LNCaP clone FGC (cell line): Measurements from ENCODE around the gene UBXN2A.

Source experiments
- DNase-seq: peaks from one replicate; pipeline ENCODE4 v3.0.0-alpha.2; 2011; ENCODE audit warnings: low read depth
- H3K4me3 ChIP-seq: 2 replicates; pipeline ENCODE4 v1.5.1; 2011; ENCODE audit warnings: mild to moderate bottlenecking, low read depth, low read length, control low read depth
- TF ChIP-seq, protein P1 (sequence below): IDR thresholded peaks from 2 replicates; pipeline ENCODE4 v1.5.1; 2012; ENCODE audit warnings: mild to moderate bottlenecking; ENCODE audit not compliant: control insufficient read depth, insufficient read depth; ENCODE audit errors: extremely low read depth

UBXN2A gene, protein sequence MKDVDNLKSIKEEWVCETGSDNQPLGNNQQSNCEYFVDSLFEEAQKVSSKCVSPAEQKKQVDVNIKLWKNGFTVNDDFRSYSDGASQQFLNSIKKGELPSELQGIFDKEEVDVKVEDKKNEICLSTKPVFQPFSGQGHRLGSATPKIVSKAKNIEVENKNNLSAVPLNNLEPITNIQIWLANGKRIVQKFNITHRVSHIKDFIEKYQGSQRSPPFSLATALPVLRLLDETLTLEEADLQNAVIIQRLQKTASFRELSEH

DNA sequence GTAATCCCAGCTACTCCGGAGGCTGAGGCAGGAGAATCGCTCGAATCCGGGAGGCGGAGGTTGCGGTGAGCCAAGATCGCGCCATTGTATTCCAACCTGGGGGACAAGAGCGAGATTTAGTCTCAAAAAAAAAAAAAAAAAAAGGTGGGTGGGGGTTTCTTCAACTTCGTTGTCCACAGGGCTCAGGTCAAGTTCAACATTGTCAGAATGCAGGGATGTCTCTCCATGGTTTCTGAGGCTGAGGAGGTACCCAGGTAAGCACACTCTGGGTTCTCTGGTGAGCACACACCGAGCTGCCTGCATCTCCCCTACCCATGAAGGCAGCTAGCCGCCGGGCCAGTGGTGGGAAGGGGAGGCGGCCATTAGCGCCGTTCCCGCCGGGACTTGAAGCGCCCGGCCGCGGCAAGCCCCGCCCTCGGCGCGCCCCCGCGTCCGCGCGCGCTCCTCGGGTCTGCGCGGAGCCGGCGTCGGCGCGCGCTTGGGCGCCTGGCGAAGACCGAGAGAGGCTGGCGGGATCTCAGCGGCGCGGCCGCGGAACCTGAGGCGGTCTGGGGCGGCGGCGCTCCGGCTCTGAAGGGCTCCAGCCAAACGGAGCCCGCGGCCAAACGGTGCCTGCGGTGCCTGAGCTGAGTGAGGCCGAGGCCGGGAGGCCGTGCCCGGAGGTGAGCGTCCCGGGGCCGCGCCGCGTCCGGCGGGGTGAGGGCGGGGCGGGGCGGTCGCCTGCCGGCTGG lies at the start of gene UBXN2A:
Gene UBXN2A (plus strand): TSS at position 477 of the 731 bp plus-strand sequence. CDS start 17,852 bp downstream, outside the sequence.
- DNase-seq, result no peak
- TF ChIP-seq, protein P1, sequence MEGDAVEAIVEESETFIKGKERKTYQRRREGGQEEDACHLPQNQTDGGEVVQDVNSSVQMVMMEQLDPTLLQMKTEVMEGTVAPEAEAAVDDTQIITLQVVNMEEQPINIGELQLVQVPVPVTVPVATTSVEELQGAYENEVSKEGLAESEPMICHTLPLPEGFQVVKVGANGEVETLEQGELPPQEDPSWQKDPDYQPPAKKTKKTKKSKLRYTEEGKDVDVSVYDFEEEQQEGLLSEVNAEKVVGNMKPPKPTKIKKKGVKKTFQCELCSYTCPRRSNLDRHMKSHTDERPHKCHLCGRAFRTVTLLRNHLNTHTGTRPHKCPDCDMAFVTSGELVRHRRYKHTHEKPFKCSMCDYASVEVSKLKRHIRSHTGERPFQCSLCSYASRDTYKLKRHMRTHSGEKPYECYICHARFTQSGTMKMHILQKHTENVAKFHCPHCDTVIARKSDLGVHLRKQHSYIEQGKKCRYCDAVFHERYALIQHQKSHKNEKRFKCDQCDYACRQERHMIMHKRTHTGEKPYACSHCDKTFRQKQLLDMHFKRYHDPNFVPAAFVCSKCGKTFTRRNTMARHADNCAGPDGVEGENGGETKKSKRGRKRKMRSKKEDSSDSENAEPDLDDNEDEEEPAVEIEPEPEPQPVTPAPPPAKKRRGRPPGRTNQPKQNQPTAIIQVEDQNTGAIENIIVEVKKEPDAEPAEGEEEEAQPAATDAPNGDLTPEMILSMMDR, result no peak
- peak within 1 kb of the TSS; percentile 57 for H3K4me3 ChIP-seq

DNA sequence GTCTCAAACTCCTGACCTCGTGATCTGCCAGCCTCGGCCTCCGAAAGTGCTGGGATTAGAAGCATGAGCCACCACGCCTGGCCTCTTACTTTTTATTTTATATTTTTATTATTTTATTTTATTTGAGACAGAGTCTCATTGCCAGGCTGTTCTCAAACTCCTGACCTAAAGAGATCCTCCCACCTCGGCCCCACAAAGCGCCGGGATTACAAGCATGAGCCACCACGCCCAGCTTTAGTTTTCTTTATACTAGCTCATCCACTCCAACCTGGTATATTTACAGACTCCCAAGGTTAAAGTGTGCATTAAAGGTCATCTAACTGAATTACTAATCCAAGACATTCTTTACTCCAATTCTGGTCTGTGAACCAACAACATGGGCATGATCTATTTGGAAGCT lies 40.1 kb upstream of the UBXN2A start:
- DNase-seq, result no peak
- H3K4me3 ChIP-seq, result no peak overlapping the region
- TF ChIP-seq, protein P1, result no peak

DNA sequence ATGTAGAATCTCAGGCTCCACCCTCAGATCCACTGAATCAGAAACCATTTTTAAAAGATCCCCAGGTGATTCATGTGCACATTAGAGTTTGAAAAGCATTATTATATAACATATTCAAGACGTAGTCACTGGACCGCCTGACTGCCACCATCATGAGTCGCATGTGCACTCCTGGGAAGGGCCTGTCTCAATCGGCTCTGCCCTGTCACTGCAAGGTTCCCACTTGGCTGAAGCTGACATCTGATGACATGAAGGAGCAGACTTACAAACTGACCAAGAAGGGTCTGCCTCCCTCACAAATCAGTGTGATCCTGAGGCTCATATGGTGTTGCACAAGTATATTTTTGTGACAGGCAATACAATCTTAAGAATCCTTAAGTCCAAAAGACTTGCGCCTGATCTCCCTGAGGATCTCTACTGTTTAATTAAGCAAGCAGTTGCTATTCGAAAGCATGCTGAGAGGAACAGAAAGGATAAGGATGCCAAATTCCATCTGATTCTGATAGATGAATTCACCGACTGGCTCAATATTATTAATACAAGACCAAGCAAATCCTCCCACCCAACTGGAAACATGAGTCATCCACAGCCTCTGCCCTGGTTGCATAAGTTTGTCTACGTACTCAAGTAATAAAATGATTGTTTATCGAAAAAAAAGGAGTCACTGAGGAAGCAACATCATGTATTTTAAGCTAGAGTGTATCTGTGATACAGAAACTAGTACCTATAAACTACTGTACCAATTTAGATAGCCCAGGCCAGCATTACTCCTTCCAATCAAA lies 39.5 kb upstream of the UBXN2A start:
- TF ChIP-seq, protein P1, result no peak
- DNase-seq, result no peak
- H3K4me3 ChIP-seq, result no peak overlapping the region

DNA sequence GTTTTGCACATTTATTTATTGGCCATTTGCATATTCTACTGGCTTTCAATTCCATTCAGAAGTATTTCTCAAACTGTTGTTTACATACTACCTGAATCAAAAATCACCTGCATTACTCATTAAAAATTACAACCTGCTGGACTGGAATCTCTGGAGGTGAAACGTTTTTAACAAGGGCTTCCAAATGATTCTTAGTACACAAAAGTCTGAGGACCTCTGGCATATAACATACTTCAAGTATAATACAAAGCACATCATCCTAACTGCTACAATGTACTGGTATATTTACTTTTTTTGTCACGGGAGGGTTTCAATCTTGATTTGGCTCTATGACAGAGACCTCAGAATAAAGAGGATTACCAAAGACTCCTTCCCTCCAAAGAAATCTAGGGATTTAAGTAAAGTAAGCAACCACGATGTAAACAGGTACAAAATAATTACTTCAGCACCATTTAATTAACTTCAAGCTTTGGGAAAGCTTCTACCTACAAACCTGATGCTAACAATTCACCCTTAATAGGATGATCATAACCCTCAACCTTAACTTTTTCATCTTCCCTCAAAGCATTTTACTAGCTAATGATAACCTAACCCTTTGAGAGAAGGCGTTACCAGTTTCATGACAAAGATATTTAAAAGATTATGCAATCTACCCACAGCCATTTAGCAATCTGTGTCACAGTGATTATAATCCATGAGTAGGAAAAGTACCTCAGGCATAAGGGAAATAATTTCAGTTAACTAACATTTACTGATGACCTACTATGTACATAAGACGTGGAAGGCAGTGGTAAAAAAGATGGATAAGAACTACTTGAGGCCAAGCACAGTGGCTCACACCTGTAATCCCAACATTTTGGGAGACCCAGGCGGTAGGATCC lies 38.1 kb upstream of the UBXN2A start:
- peak; percentile 91 for DNase-seq
- TF ChIP-seq, protein P1, result no peak
- H3K4me3 ChIP-seq, result no peak overlapping the region

DNA sequence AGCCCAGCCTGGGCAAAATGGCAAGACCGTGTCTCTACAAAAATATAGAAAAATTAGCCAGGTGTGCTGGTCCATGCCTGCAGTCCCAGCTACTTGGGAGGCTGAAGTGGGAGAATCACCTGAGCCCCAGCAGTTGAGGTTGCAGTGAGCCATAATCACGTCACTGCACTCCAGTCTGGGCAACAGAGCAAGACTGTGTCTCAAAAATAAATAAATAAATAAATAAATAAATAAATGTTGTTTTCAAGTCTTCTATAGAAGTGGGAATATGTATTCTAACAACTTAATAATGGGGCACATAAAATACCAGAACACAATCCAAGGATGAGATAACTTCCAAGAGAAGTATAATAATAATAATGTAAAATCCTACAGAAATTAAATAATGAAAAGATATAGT lies 37.2 kb upstream of the UBXN2A start:
- TF ChIP-seq, protein P1, result no peak
- DNase-seq, result no peak
- no peak overlapping the region for H3K4me3 ChIP-seq

DNA sequence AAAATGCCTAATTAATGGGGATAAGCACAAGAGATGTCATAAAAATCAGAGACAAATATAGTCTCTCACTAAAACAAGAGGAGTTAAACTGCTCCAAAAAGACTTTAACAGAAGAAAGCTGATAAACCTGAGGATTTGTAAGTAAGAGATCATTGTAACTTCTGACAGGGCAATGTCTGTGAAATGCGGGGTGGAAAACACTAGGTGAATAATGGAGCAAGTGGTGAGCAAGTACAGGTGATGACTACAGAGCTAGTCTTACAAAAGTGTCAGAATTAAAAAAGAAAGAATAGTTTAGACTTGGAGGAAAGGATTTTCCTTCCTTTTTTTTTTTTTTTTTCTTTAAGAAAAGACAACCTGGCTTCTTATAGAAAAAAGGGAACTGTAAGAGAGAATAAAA lies 36.0 kb upstream of the UBXN2A start:
- TF ChIP-seq, protein P1, result no peak

More for the DNA sequence above, 36.0 kb upstream of the UBXN2A start:
- H3K4me3 ChIP-seq, result no peak overlapping the region
- no peak for DNase-seq
